A673 (cell line): ENCODE data around the gene SH3TC1.

Experiments
- CTCF ChIP-seq: fragments of 300-800, 200-600 bp; sonication (generic); conservative IDR thresholded peaks from 2 replicates; pipeline ENCODE4 v1.5.1; 2017; ENCODE audit warnings: low read depth, mild to moderate bottlenecking, antibody characterized with exemption, low read length, moderate library complexity, mixed read lengths
- EZH2 ChIP-seq: fragments of 200-600 bp; sonication (generic); IDR thresholded peaks from 2 replicates; pipeline ENCODE4 v1.6.1; 2017; ENCODE audit warnings: borderline replicate concordance, low read depth, mild to moderate bottlenecking, mixed read lengths, antibody characterized with exemption, low read length; ENCODE audit not compliant: poor library complexity, severe bottlenecking

DNA sequence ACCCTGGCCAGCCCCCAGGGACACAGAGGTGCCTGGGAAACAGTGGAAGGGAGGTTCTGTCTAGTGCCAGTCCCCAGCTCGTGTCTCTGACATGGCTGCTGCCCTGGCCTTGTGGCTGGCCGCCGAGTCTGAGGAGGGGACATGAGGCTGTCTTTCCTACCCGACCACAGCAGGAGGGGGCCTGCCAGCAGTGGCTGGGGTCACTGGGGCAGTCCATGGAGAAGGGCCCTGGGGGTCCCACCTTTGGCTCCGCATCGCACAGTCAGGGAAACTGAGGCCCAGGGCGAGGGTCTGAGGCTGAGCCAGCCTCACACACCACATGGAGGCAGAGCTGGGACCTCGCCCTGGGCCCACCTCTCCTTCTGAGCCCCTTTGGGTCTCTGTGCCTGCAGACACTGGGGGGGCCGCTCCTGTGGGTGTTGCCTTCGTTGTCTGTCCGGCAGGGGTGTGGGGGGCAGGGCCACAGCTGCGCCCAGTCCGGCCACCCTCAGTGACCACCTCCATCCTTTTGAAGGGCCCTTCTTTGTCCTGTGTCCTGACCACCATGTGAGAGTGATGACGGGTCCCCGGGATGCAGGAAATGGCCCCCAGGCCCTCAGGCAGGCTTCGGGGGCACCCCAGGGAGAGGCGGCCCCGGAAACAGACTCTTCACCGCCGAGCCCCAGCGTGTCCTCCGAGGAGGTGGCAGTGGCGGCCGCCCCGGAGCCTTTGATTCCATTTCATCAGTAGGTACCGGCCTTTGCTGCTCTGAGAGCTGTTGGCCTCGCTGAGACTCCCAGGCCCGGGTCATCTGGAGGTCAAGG, 17.6 kb downstream of the SH3TC1 start:
- TF ChIP-seq CTCF (no peak), EZH2 (no peak)
